GM23338 (cell line): ENCODE data around the gene RNF40. TPM values are rescaled to one million over a fixed set of nuclear protein-coding genes. Genes with fewer than 3 reads are reported as not detected.

ENCODE experiments used
- ATAC-seq: fragments of 200-7000 bp; cut with Tn5 transposase; 3 replicates; pipeline ENCODE4 v1.9.1; 2020
- DNase-seq: peaks from one replicate; pipeline ENCODE4 v3.0.0-alpha.2; 2015; ENCODE audit warnings: low spot score
- H2AFZ ChIP-seq: fragments of 200-600 bp; sonication (generic); 2 replicates; pipeline ENCODE4 v1.8.0; 2016; ENCODE audit warnings: antibody characterized with exemption, mild to moderate bottlenecking, moderate library complexity
- H3F3A ChIP-seq: fragments of 200-600 bp; sonication (generic); replicated peaks from 2 replicates; pipeline ENCODE4 v1.8.0; 2017; ENCODE audit warnings: antibody characterized with exemption, mixed run types, low read depth
- H3K27ac ChIP-seq: fragments of 200-600 bp; sonication (generic); 2 replicates; pipeline ENCODE4 v1.6.1; 2016; ENCODE audit warnings: low read depth
- H3K27me3 ChIP-seq: fragments of 200-600 bp; sonication (generic); 2 replicates; pipeline ENCODE4 v1.8.0; 2016; ENCODE audit warnings: mild to moderate bottlenecking, mixed run types, moderate library complexity; ENCODE audit not compliant: insufficient read depth
- H3K36me3 ChIP-seq: fragments of 200-600 bp; sonication (generic); 2 replicates; pipeline ENCODE4 v1.8.0; 2016; ENCODE audit warnings: mild to moderate bottlenecking; ENCODE audit not compliant: insufficient read depth
- H3K4me1 ChIP-seq: fragments of 200-600 bp; sonication (generic); 2 replicates; pipeline ENCODE4 v1.8.0; 2016; ENCODE audit warnings: mild to moderate bottlenecking, moderate library complexity; ENCODE audit not compliant: insufficient read depth
- H3K4me2 ChIP-seq: fragments of 200-600 bp; sonication (generic); 2 replicates; pipeline ENCODE4 v1.7.1; 2017; ENCODE audit warnings: mixed run types
- H3K4me3 ChIP-seq: fragments of 200-600 bp; sonication (generic); 2 replicates; pipeline ENCODE4 v1.6.1; 2016; ENCODE audit warnings: mixed run types
- H3K79me2 ChIP-seq: fragments of 200-600 bp; sonication (generic); replicated peaks from 2 replicates; pipeline ENCODE4 v1.8.0; 2017; ENCODE audit warnings: mild to moderate bottlenecking; ENCODE audit not compliant: insufficient read depth
- H3K9me2 ChIP-seq: fragments of 200-600 bp; sonication (generic); 2 replicates; pipeline ENCODE4 v1.8.0; 2017; ENCODE audit not compliant: insufficient read depth
- H4K20me1 ChIP-seq: fragments of 200-600 bp; sonication (generic); replicated peaks from 2 replicates; pipeline ENCODE4 v1.8.0; 2017; ENCODE audit warnings: mild to moderate bottlenecking; ENCODE audit not compliant: insufficient read depth
- H3K27ac Mint-ChIP-seq: 2 replicates; pipeline ENCODE4 v1.8.0; 2020; ENCODE audit warnings: inconsistent platforms, mild to moderate bottlenecking, moderate library complexity, mixed read lengths
- H3K27me3 Mint-ChIP-seq: 3 replicates; pipeline ENCODE4 v1.8.0; 2022; ENCODE audit warnings: low read depth, mild to moderate bottlenecking, moderate library complexity, mixed read lengths, inconsistent platforms; ENCODE audit not compliant: insufficient read depth, poor library complexity
- H3K36me3 Mint-ChIP-seq: 3 replicates; pipeline ENCODE4 v1.8.0; 2021; ENCODE audit warnings: low read depth, mild to moderate bottlenecking, inconsistent platforms, moderate library complexity, mixed read lengths
- H3K4me1 Mint-ChIP-seq: 3 replicates; pipeline ENCODE4 v1.8.0; 2020; ENCODE audit warnings: mild to moderate bottlenecking, inconsistent platforms, mixed read lengths
- H3K4me3 Mint-ChIP-seq: 3 replicates; pipeline ENCODE4 v1.8.0; 2021; ENCODE audit warnings: moderate library complexity, mild to moderate bottlenecking, inconsistent platforms, mixed read lengths
- H3K9me3 Mint-ChIP-seq: 3 replicates; pipeline ENCODE4 v1.8.0; 2020; ENCODE audit warnings: moderate library complexity, mild to moderate bottlenecking, inconsistent platforms, mixed read lengths
- CREB1 ChIP-seq: fragments of 250-450 bp; sonication (Bioruptor Pico); IDR thresholded peaks from 2 replicates; pipeline ENCODE4 v1.5.0; 2020; ENCODE audit warnings: low read depth, mild to moderate bottlenecking, moderate library complexity
- EZH2 ChIP-seq: fragments of 200-600 bp; sonication (generic); IDR thresholded peaks from one replicate; pipeline ENCODE4 v1.8.0; 2017; ENCODE audit warnings: antibody characterized with exemption, mild to moderate bottlenecking, low read depth; ENCODE audit not compliant: unreplicated experiment
- EZH2phosphoT487 ChIP-seq: fragments of 200-600 bp; sonication (generic); IDR thresholded peaks from one replicate; pipeline ENCODE4 v1.8.1; 2018; ENCODE audit warnings: antibody characterized with exemption; ENCODE audit not compliant: unreplicated experiment
- JUNB ChIP-seq: IDR thresholded peaks from one replicate; pipeline ENCODE4 v1.6.1; 2016; ENCODE audit warnings: antibody characterized with exemption; ENCODE audit not compliant: unreplicated experiment
- NANOG ChIP-seq: IDR thresholded peaks from 2 replicates; pipeline ENCODE4 v1.6.1; 2016; ENCODE audit warnings: antibody characterized with exemption, borderline replicate concordance
- POLR2AphosphoS5 ChIP-seq: IDR thresholded peaks from 2 replicates; pipeline ENCODE4 v1.6.1; 2016; ENCODE audit warnings: antibody characterized with exemption, low read depth
- STAT1 ChIP-seq: IDR thresholded peaks from one replicate; pipeline ENCODE4 v1.6.1; 2016; ENCODE audit warnings: antibody characterized with exemption; ENCODE audit not compliant: unreplicated experiment
- ZNF114 ChIP-seq: fragments of 250-450 bp; sonication (Bioruptor Pico); IDR thresholded peaks from 2 replicates; pipeline ENCODE4 v1.5.0; 2020; ENCODE audit warnings: mild to moderate bottlenecking, moderate library complexity
- ZNF331 ChIP-seq: fragments of 250-450 bp; sonication (Bioruptor Pico); IDR thresholded peaks from 2 replicates; pipeline ENCODE4 v1.5.0; 2020; ENCODE audit warnings: low read depth, mild to moderate bottlenecking, moderate library complexity
- polyA plus RNA-seq: library from polyadenylated mRNA; unstranded; fragments of >200 nt; fragmentation: Nextera tagmentation; extraction: Ambion mirVana; gene quantifications from 2 replicates; pipeline ENCODE4 v1.2.1, GENCODE V29; 2016
- total RNA-seq: library from RNA; depleted of rRNA; stranded (reverse); fragments of >200 nt; shearing (Covaris generic); gene quantifications from 2 replicates; pipeline ENCODE4 v1.2.3, GENCODE V29; 2014
- TF ChIP-seq, protein P1 (sequence below): fragments of 250-450 bp; sonication (Bioruptor Pico); IDR thresholded peaks from 2 replicates; pipeline ENCODE4 v1.5.0; 2020; ENCODE audit warnings: mild to moderate bottlenecking, moderate library complexity
- TF ChIP-seq, protein P2 (sequence below): IDR thresholded peaks from 2 replicates; pipeline ENCODE4 v1.6.1; 2016; ENCODE audit warnings: antibody characterized with exemption
- TF ChIP-seq, protein P3 (sequence below), 2 experiments: fragments of 200-600 bp in 1 of 2; sonication (generic) in 1 of 2; conservative IDR thresholded peaks; 2 replicates each; pipeline versions ENCODE4 v1.5.1 to v1.6.1; 2016 to 2017; ENCODE audit warnings: antibody characterized with exemption in 2 of 2, low read depth in 2 of 2, mild to moderate bottlenecking in 2 of 2, moderate library complexity in 1 of 2
- TF ChIP-seq, protein P4 (sequence below): IDR thresholded peaks from one replicate; pipeline ENCODE4 v1.6.1; 2018; ENCODE audit warnings: antibody characterized with exemption; ENCODE audit not compliant: unreplicated experiment

The RNF40 gene
- total and polyA plus RNA-seq, 2 experiments from 2014 or later: 36.0 to 78.5 TPM

DNA sequence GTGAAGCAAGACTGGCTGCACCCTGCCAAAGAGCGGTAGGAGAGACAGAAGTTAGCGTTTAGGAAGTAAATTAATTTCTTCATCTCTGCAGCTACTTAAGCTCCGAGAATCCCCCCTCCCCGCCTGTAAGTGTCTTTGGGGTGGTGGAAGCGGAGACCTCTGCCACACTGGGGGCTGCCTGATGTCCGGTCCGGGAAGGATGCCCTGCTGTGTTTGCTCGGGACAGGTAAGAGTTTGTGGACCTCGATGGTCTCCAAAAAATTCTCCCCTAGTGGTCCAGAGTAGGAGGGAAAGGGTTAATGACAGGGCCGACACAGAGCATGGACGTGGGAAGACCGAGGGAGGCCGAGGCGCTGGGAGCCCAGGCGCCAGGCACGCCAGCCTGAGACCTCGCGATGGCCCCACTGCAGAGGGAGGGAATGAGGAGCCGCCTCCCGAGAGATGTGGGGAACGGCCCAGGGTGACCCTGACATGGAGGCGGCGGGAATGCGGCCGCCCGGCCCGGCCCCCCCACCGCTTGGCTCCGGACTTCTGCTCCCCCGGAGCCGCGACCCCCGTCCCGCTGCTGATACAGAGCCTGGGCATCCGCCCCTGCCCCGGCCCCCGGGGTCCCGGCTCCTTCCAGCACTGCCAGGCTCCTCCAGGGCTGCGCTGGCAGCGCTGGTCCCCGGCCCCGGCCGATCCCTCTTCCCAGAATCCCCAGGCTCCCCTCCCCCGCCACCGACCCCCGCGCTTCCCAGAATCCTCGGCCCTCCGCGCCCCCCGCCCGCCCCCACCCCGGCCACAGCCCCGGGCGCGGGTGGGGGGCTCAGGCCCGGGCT, 24.2 kb downstream of the RNF40 start:
- ATAC-seq (peak; percentile 70), DNase-seq (peak; percentile 72)
- H3F3A ChIP-seq: 0 out of 2 replicates have a peak, but pooled peaks cover 7% of the 10 kb centered on the region
- Mint-ChIP-seq H3K36me3 (peaks cover 21% of the 10 kb centered on the region), H3K4me3 (peak overlapping the region; percentile 88), H3K27ac (no peak overlapping the region), H3K9me3 (no peaks in the 10 kb centered on the region), H3K4me1 (peaks cover 19% of the 10 kb centered on the region), H3K27me3 (peaks cover 6% of the 10 kb centered on the region)
- no peak overlapping the region for H2AFZ ChIP-seq
- peak overlapping the region; percentile 99 for H3K4me2 ChIP-seq
- H3K27me3 ChIP-seq: no peaks in the 10 kb centered on the region
- peaks cover 2% of the 10 kb centered on the region; the same call in 1 of the 2 replicates for H4K20me1 ChIP-seq
- H3K36me3 ChIP-seq: peaks cover 3% of the 10 kb centered on the region; the same call in 1 of the 2 replicates
- peak overlapping the region; percentile 95 for H3K4me3 ChIP-seq
- peaks cover 3% of the 10 kb centered on the region; the same call in 1 of the 2 replicates for H3K4me1 ChIP-seq
- H3K27ac ChIP-seq: no peak overlapping the region
- peaks cover 17% of the 10 kb centered on the region for H3K79me2 ChIP-seq
- H3K9me2 ChIP-seq: no peaks in the 10 kb centered on the region
- no peak for TF ChIP-seq ZNF331
- TF ChIP-seq POLR2AphosphoS5: no peak
- no peak for TF ChIP-seq CREB1
- no peak for TF ChIP-seq EZH2
- TF ChIP-seq STAT1: no peak
- TF ChIP-seq, protein P1, sequence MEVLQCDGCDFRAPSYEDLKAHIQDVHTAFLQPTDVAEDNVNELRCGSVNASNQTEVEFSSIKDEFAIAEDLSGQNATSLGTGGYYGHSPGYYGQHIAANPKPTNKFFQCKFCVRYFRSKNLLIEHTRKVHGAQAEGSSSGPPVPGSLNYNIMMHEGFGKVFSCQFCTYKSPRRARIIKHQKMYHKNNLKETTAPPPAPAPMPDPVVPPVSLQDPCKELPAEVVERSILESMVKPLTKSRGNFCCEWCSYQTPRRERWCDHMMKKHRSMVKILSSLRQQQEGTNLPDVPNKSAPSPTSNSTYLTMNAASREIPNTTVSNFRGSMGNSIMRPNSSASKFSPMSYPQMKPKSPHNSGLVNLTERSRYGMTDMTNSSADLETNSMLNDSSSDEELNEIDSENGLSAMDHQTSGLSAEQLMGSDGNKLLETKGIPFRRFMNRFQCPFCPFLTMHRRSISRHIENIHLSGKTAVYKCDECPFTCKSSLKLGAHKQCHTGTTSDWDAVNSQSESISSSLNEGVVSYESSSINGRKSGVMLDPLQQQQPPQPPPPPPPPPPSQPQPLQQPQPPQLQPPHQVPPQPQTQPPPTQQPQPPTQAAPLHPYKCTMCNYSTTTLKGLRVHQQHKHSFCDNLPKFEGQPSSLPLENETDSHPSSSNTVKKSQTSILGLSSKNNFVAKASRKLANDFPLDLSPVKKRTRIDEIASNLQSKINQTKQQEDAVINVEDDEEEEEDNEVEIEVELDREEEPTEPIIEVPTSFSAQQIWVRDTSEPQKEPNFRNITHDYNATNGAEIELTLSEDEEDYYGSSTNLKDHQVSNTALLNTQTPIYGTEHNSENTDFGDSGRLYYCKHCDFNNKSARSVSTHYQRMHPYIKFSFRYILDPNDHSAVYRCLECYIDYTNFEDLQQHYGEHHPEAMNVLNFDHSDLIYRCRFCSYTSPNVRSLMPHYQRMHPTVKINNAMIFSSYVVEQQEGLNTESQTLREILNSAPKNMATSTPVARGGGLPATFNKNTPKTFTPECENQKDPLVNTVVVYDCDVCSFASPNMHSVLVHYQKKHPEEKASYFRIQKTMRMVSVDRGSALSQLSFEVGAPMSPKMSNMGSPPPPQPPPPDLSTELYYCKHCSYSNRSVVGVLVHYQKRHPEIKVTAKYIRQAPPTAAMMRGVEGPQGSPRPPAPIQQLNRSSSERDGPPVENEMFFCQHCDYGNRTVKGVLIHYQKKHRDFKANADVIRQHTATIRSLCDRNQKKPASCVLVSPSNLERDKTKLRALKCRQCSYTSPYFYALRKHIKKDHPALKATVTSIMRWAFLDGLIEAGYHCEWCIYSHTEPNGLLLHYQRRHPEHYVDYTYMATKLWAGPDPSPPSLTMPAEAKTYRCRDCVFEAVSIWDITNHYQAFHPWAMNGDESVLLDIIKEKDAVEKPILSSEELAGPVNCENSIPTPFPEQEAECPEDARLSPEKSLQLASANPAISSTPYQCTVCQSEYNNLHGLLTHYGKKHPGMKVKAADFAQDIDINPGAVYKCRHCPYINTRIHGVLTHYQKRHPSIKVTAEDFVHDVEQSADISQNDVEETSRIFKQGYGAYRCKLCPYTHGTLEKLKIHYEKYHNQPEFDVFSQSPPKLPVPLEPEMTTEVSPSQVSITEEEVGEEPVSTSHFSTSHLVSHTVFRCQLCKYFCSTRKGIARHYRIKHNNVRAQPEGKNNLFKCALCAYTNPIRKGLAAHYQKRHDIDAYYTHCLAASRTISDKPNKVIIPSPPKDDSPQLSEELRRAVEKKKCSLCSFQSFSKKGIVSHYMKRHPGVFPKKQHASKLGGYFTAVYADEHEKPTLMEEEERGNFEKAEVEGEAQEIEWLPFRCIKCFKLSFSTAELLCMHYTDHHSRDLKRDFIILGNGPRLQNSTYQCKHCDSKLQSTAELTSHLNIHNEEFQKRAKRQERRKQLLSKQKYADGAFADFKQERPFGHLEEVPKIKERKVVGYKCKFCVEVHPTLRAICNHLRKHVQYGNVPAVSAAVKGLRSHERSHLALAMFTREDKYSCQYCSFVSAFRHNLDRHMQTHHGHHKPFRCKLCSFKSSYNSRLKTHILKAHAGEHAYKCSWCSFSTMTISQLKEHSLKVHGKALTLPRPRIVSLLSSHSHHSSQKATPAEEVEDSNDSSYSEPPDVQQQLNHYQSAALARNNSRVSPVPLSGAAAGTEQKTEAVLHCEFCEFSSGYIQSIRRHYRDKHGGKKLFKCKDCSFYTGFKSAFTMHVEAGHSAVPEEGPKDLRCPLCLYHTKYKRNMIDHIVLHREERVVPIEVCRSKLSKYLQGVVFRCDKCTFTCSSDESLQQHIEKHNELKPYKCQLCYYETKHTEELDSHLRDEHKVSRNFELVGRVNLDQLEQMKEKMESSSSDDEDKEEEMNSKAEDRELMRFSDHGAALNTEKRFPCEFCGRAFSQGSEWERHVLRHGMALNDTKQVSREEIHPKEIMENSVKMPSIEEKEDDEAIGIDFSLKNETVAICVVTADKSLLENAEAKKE: no peak
- no peak for TF ChIP-seq JUNB
- TF ChIP-seq, protein P2, sequence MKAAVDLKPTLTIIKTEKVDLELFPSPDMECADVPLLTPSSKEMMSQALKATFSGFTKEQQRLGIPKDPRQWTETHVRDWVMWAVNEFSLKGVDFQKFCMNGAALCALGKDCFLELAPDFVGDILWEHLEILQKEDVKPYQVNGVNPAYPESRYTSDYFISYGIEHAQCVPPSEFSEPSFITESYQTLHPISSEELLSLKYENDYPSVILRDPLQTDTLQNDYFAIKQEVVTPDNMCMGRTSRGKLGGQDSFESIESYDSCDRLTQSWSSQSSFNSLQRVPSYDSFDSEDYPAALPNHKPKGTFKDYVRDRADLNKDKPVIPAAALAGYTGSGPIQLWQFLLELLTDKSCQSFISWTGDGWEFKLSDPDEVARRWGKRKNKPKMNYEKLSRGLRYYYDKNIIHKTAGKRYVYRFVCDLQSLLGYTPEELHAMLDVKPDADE: no peak
- TF ChIP-seq, protein P3, sequence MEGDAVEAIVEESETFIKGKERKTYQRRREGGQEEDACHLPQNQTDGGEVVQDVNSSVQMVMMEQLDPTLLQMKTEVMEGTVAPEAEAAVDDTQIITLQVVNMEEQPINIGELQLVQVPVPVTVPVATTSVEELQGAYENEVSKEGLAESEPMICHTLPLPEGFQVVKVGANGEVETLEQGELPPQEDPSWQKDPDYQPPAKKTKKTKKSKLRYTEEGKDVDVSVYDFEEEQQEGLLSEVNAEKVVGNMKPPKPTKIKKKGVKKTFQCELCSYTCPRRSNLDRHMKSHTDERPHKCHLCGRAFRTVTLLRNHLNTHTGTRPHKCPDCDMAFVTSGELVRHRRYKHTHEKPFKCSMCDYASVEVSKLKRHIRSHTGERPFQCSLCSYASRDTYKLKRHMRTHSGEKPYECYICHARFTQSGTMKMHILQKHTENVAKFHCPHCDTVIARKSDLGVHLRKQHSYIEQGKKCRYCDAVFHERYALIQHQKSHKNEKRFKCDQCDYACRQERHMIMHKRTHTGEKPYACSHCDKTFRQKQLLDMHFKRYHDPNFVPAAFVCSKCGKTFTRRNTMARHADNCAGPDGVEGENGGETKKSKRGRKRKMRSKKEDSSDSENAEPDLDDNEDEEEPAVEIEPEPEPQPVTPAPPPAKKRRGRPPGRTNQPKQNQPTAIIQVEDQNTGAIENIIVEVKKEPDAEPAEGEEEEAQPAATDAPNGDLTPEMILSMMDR (conservative IDR thresholded peaks at IDR 0.05; ENCODE audit: low read depth in 2 of 2): no peak
- TF ChIP-seq NANOG: no peak
- TF ChIP-seq EZH2phosphoT487: no peak
- TF ChIP-seq ZNF114 (CRISPR knock-in tag): no peak
- TF ChIP-seq, protein P4, sequence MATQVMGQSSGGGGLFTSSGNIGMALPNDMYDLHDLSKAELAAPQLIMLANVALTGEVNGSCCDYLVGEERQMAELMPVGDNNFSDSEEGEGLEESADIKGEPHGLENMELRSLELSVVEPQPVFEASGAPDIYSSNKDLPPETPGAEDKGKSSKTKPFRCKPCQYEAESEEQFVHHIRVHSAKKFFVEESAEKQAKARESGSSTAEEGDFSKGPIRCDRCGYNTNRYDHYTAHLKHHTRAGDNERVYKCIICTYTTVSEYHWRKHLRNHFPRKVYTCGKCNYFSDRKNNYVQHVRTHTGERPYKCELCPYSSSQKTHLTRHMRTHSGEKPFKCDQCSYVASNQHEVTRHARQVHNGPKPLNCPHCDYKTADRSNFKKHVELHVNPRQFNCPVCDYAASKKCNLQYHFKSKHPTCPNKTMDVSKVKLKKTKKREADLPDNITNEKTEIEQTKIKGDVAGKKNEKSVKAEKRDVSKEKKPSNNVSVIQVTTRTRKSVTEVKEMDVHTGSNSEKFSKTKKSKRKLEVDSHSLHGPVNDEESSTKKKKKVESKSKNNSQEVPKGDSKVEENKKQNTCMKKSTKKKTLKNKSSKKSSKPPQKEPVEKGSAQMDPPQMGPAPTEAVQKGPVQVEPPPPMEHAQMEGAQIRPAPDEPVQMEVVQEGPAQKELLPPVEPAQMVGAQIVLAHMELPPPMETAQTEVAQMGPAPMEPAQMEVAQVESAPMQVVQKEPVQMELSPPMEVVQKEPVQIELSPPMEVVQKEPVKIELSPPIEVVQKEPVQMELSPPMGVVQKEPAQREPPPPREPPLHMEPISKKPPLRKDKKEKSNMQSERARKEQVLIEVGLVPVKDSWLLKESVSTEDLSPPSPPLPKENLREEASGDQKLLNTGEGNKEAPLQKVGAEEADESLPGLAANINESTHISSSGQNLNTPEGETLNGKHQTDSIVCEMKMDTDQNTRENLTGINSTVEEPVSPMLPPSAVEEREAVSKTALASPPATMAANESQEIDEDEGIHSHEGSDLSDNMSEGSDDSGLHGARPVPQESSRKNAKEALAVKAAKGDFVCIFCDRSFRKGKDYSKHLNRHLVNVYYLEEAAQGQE: no peak
